GM21515 (cell line): ENCODE measurements around the gene C2orf80.
"Not testable (repeated sequence)": the region's sequence is repeated elsewhere in the genome, so short reads cannot be mapped to it uniquely, and the experiment has no call there.

Experiments
- ATAC-seq: cut with Tn5 transposase; IDR thresholded peaks from one replicate; pipeline ENCODE4 v1.9.1; 2021; ENCODE audit not compliant: unreplicated experiment

Gene C2orf80

DNA sequence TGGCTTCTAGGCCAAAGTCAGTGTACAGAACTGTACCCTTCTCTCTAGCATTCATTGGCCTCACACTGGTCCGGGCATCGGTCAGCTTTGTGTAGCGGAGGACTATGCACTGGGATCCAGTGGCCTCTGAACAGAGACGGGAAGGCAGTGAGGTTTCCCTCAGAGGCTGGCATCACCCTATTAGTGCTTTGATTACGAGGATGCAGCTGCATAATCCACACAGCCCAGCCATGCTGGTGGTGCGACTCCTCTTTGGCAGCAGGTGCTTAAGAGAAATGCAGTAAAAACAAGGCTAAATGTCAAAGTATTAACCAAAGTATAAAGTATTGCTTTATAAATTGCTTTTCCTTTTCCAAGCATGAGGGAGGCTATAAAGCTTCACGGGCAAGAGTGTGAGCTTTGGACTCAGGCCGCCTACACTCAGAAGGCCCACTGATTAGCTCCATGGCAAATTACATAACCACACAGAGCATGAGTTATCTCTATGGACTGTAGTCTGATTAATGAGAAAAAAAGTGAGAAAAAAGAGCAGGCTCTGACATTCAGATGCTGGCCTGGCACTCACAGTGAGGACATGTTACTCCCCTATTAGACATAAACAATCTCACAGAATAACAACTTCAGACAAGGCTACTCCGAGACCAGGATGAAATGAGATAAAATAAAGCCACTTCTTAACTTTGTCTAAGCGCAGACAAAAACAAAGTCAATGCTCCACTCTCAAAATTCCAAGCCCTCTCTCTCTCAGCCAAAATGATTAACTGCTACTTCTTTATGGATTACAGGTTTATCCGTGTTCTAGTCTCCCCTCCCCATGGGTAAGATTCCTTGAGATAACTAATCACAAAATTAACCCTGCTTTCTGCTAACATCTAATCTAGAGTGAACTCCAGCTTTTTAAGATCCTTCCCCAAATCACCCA, 53.8 kb downstream of the C2orf80 start:
- ATAC-seq: no peak

DNA sequence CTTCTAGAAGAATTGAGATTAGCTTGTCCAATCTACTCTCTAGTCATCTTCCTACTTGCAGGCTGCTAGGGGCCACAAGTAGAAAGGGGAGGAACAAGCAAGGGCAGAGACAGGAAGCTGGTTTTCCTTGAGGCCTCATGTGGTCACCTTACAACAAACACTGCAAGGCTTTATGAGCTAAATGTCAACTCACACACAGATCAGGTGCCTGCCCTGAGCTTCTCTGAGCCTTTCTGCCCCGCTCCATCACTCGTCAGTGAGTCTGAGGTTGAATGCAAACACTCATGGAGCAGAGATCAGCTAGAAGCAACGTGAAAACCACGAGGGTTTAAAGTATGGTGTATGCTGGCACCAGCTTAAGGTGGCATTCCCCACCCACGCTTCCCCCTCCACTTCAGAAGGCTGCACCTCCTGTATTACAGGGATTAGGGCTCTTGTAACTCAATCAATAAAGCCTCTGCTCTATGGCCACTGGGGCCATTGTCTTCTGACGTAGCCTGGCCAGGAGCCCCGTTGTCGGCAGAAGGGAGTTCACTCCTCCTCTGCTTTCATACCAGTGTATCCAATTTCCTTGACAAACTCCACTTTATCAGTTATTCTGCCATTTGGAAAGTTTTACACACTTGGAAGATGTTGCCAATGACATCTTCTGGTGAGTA, 54.8 kb downstream of the C2orf80 start:
- peak; percentile 54 for ATAC-seq

DNA sequence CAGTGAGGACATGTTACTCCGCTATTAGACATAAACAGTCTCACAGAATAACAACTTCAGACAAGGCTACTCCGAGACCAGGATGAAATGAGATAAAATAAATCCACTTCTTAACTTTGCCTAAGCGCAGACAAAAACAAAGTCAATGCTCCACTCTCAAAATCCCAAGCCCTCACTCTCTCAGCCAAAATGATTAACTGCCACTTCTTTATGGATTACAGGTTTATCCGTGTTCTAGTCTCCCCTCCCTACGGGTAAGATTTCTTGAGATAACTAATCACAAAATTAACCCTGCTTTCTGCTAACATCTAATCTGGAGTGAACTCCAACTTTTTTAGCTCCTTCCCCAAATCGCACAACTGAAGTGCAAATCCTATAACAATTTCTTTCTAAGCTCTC, 59.1 kb downstream of the C2orf80 start:
- no peak for ATAC-seq

DNA sequence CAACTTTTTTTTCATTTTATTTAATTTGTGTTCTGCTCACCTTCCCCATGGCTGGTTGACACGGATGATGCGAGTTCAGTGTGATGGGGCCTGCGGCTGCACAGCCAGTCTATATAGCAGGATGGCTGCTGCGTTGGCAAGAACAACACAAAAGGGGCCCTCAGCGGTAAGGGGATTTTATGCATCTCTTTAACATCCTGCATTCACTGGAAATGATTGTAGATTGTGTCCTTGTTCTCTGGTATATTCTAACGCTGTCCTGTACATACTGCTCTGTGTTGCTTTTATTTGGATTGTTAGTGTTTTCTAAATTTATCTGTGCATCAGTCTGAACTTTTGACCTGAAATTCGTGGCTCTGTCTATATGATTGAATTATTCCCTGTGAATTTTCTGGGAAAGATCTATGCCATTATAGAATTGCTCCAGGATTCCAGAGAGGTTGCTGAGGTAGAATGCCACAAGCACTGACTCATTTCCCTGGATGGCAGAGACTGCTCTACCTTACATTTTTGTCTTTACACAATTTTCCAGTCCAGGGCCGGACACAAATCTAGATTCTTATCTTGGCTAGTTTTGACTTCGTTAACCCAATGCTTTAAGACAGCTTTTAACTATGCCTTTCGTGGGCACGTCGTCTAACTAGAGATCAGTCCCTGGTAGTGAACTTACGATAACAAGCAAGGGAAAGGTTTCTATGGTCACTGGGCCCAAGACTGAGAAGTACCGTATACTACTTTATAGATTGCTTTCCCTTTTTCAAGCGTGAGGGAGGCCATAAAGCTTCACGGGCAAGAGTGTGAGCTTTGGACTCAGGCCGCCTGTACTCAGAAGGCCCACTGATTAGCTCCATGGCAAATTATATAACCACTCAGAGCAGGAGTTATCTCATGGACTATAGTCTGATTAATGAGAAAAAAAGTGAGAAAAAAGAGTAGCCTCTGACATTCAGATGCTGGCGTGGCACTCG, 59.8 kb downstream of the C2orf80 start, which contains the start of gene CRYGC:
CRYGC (minus strand) TSS at position 85 of the 968 bp plus-strand sequence; CDS start at position 49, 36 bp downstream.
- ATAC-seq: no peak

DNA sequence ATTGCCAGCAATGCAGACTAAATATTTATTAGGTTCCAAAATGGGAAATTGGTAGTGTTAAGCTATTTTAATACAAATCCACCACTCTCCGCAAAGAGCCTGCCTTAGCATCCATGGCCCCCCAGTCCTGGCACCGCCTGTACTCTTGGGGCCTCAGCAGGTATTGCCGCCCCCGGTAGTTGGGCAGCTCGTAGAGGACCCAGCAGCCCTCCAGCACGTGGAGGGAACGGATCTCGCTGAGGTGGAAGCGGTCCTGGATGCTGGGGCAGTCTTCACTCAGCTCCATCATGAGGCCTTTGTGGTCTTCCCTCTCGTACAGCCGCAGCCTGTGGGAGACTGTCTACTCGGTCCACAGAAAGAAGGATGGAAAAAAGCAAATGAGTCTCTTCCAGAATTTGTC, 61.7 kb downstream of the C2orf80 start:
- no peak for ATAC-seq

DNA sequence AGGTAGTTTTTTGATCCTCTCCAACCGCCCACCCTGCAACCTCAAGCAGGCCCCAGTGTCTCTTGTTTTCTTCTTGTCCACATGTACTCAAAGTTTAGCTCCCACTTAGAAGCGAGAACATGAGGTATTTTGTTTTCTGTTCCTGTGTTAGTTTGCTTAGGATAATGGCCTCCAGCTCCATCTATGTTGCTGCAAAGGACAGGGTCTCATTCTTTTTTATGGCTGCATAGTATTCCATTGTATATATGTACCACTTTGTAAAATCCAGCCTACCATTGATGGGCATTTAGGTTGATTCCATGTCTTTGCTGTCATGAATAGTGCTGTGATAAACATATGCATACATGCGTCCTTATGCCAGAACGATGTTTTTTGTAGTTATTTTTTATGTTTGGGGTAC, 62.7 kb downstream of the C2orf80 start:
- ATAC-seq: no peak

DNA sequence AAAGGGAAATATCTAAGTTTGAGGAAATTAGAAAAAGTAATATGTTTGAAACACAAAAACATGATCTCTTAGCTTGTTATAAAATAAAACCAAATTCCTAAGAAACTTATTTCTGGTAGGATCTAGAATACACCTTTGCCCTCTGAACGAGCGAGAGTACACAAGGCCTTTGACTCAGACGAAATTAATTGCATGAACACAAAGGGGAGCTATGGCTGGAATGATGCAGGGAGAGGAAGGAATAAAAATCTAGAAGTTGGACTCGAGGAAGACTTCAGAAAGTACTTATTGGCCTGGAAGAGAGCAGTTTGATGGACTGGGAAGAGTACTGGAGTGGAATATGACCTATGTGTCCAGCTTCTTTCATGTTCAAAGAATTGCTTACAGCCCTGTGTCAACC, 64.6 kb downstream of the C2orf80 start:
- ATAC-seq: no peak

DNA sequence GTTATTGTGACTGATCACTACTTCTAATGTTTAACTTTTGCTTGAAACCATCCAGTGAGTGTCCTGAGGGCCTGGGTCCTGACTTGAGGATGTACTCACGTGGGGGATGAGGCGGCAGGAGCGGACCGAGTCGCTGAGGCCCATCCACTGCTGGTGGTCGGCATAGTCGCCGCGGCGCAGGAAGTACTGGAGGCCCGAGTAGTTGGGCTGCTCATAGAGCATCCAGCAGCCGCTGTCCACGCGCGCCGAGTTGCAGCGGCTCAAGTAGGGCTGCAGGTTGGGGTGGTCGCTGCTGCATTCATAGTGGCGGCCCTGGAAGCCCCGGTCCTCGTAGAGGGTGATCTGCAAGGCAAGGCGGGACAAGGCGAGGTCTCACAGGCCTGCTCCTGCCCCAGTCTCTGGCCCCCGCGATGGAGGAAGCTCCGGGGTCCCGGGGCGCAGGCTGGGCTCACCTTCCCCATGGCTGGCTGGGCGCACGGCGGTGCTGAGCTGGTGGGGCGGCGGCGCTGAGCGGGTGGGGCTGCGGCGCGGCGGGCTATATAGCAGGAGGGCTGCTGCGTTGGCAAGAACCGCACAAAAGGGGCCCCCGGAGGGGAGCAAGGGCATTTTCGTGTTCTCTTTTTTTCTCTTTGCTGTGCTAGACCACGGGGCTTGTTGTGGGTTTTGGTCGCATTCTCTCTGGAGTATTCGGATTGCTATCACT, 65.7 kb downstream of the C2orf80 start, which contains the start of gene CRYGD:
CRYGD (minus strand) TSS at position 512 of the 703 bp plus-strand sequence; CDS start at position 461, 51 bp downstream.
- ATAC-seq: not testable (repeated sequence)

DNA sequence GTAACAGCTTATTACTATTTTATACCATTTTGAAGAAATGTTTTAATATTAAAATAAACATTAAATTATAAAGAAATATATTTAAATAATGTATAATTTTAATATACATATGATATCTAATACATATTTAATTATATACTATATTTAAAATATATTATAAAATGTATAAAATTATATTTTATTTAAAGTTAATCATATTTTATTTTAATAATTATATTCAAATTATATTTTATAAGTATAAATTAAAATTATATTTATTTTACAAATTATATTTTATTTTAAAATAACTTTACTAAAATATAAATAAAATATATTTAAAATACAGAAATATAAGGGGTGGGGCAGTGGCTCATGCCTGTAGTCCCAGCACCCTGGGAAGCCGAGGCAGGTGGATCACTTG, 67.6 kb downstream of the C2orf80 start:
- no peak for ATAC-seq

DNA sequence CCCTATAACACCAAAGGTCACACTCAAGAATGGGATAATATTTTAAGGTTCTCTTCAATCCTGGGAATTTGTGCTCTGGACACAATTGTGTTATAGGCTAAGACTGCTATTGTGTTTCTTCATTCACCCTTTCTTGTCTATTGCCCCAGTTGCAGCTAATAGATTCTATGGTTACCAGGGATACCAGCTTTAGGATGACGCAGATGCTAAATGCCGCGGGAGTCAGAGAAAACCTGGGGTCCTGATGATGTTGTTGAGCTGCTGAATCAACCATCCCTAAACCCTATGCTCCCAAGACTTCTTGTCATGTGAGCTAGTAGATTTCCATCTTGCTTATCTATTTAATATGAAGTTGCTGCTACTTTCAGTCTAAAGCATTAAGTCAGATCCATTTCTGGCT, 70.9 kb downstream of the C2orf80 start:
- no peak for ATAC-seq

DNA sequence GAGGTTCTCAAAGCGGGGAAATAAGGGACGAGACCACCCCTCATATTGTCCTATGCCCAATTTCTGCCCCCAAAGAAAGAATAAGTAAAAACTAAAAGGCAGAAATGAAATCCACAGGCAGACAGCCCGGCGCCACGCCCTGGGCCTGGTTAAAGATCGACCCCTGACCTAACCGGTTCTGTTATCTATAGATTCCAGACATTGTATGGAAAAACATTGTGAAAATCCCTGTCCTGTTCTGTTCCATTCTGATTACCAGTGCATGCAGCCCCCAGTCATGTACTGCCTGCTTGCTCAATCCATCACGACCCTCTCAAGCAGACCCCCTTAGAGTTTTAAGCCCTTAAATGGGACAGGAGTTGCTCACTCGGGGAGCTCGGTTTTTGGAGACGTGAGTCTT, 72.4 kb downstream of the C2orf80 start:
- not testable (repeated sequence) for ATAC-seq
